MCF 10A (cell line): ENCODE data around the gene ELFN1. TPM values are rescaled to one million over a fixed set of nuclear protein-coding genes. Genes with fewer than 3 reads are reported as not detected.

Source experiments
- BruUV-seq: library from RNA; stranded (reverse); fragments of 400-500 nt; replicated peaks from 2 replicates; lab custom pipeline; 2021; lab: Mats Ljungman, UMichigan
- CTCF ChIA-PET: fragments of 300-600 bp; sonication (Branson Sonifier 250); formaldehyde crosslinking; extraction: SDS; loops from one replicate; lab custom pipeline; 2021; ENCODE audit warnings: antibody characterized with exemption, inconsistent platforms; lab: Yijun Ruan, JAX
- POLR2A ChIA-PET: fragments of 300-600, 350-650 bp; sonication (Branson Sonifier 250); formaldehyde crosslinking; extraction: SDS; loops from one replicate; lab custom pipeline; 2020; ENCODE audit warnings: antibody characterized with exemption, inconsistent platforms; lab: Yijun Ruan, JAX
- DNase-seq: peaks from one replicate; pipeline ENCODE4 v3.0.0-alpha.2; 2018; ENCODE audit not compliant: unreplicated experiment
- H3K27ac Mint-ChIP-seq: one replicate; pipeline ENCODE4 v1.8.0; 2022; ENCODE audit warnings: mild to moderate bottlenecking, low read depth, mixed read lengths; ENCODE audit not compliant: unreplicated experiment
- H3K27me3 Mint-ChIP-seq: one replicate; pipeline ENCODE4 v1.8.0; 2022; ENCODE audit warnings: mixed read lengths; ENCODE audit not compliant: insufficient read depth, unreplicated experiment
- H3K36me3 Mint-ChIP-seq: one replicate; pipeline ENCODE4 v1.8.0; 2022; ENCODE audit warnings: mild to moderate bottlenecking, moderate library complexity, mixed read lengths; ENCODE audit not compliant: insufficient read depth, unreplicated experiment
- H3K4me1 Mint-ChIP-seq: one replicate; pipeline ENCODE4 v1.8.0; 2022; ENCODE audit warnings: mixed read lengths; ENCODE audit not compliant: insufficient read depth, unreplicated experiment
- H3K4me3 Mint-ChIP-seq: one replicate; pipeline ENCODE4 v1.8.0; 2022; ENCODE audit warnings: mild to moderate bottlenecking, moderate library complexity, mixed read lengths; ENCODE audit not compliant: unreplicated experiment
- H3K9me3 Mint-ChIP-seq: one replicate; pipeline ENCODE4 v1.8.0; 2022; ENCODE audit warnings: mixed read lengths; ENCODE audit not compliant: unreplicated experiment
- CTCF ChIP-seq: fragments of 200-600 bp; IDR thresholded peaks from one replicate; pipeline ENCODE4 v1.8.0; 2022; ENCODE audit warnings: antibody characterized with exemption, mild to moderate bottlenecking; ENCODE audit not compliant: unreplicated experiment
- intact Hi-C: fragments of 100-400 bp; cut with micrococcal nuclease; formaldehyde crosslinking; loops from 2 replicates; pipeline ENCODE4 v1.14.1; 2022
- total RNA-seq: library from RNA; stranded (reverse); gene quantifications from 2 replicates; pipeline ENCODE4 v1.2.3, GENCODE V29; 2022

The ELFN1 gene
- total RNA-seq, 1 experiment from 2014 or later = not detected

GRCh38 chr7:1707756-1708595 lies 37.9 kb downstream of the ELFN1 start:
- Mint-ChIP-seq H3K9me3 (peaks cover 5% of the 10 kb centered on the region), H3K27ac (no peak overlapping the region), H3K27me3 (peaks cover 14% of the 10 kb centered on the region), H3K4me1 (no peaks in the 10 kb centered on the region), H3K36me3 (no peaks in the 10 kb centered on the region), H3K4me3 (no peak overlapping the region)
- no TSS peak for BruUV-seq
- DNase-seq = no peak
- intact Hi-C loops = no loop called here
- ChIA-PET POLR2A (no interaction called here), CTCF (interaction anchor here (0.6 kb wide), 1 partner anchor 645 kb away, joined by 3 read pairs; no protein-coding TSS in a partner anchor)
- no peak for TF ChIP-seq CTCF

GRCh38 chr7:1708596-1709251 lies 38.6 kb downstream of the ELFN1 start:
- ChIA-PET CTCF (interaction anchor here (0.6 kb wide), 1 partner anchor 644 kb away, joined by 3 read pairs; no protein-coding TSS in a partner anchor), POLR2A (no interaction called here)
- no peaks in the 10 kb centered on the region for H3K36me3 Mint-ChIP-seq
- DNase-seq = no peak
- no peak overlapping the region for H3K4me3 Mint-ChIP-seq
- H3K4me1 Mint-ChIP-seq = no peaks in the 10 kb centered on the region
- H3K27me3 Mint-ChIP-seq = peaks cover 14% of the 10 kb centered on the region
- no peak for TF ChIP-seq CTCF
- H3K27ac Mint-ChIP-seq = no peak overlapping the region
- no TSS peak for BruUV-seq
- no peaks in the 10 kb centered on the region for H3K9me3 Mint-ChIP-seq
- intact Hi-C loops = no loop called here

GRCh38 chr7:1709281-1709680 lies 39.2 kb downstream of the ELFN1 start:
- H3K4me1 Mint-ChIP-seq = no peaks in the 10 kb centered on the region
- no TSS peak for BruUV-seq
- H3K27me3 Mint-ChIP-seq = peaks cover 14% of the 10 kb centered on the region
- H3K27ac Mint-ChIP-seq = no peak overlapping the region
- no peak for DNase-seq
- no peak overlapping the region for H3K4me3 Mint-ChIP-seq
- intact Hi-C loops = no loop called here
- H3K36me3 Mint-ChIP-seq = no peaks in the 10 kb centered on the region
- TF ChIP-seq CTCF = no peak
- POLR2A ChIA-PET = no interaction called here
- H3K9me3 Mint-ChIP-seq = no peaks in the 10 kb centered on the region
- CTCF ChIA-PET = interaction anchor here (0.8 to 1.1 kb wide), 2 partner anchors 18 to 101 kb away, joined by 3 to 4 read pairs; no protein-coding TSS in a partner anchor

- no peak overlapping the region for H3K4me3 Mint-ChIP-seq
- ChIA-PET CTCF (interaction anchor here (0.7 to 1.1 kb wide), 3 partner anchors 13 to 101 kb away, joined by 3 to 5 read pairs (median 4); no protein-coding TSS in a partner anchor), POLR2A (no interaction called here)
- no peaks in the 10 kb centered on the region for H3K4me1 Mint-ChIP-seq
- TF ChIP-seq CTCF = peak; percentile 29
- no peak overlapping the region for H3K27ac Mint-ChIP-seq
- BruUV-seq = no TSS peak
- H3K27me3 Mint-ChIP-seq = peaks cover 14% of the 10 kb centered on the region
- H3K36me3 Mint-ChIP-seq = no peaks in the 10 kb centered on the region
- DNase-seq = no peak
- H3K9me3 Mint-ChIP-seq = no peaks in the 10 kb centered on the region
- intact Hi-C loops = no loop called here
These were observed 39.8 kb downstream of the ELFN1 start for GRCh38 chr7:1709900-1710299.
